Hepatocyte (in vitro differentiated cells): Measurements from ENCODE around the gene SDR42E2.

Experiments used
- EZH2 ChIP-seq: fragments of 200-600 bp; sonication (generic); IDR thresholded peaks from 2 replicates; pipeline ENCODE4 v1.6.1; 2016; ENCODE audit warnings: antibody characterized with exemption, mild to moderate bottlenecking, borderline replicate concordance
- TF ChIP-seq, protein P1 (sequence below): fragments of 200-600 bp; sonication (generic); IDR thresholded peaks from 2 replicates; pipeline ENCODE4 v1.5.1; 2016; ENCODE audit warnings: antibody characterized with exemption, mild to moderate bottlenecking; ENCODE audit not compliant: poor library complexity

DNA sequence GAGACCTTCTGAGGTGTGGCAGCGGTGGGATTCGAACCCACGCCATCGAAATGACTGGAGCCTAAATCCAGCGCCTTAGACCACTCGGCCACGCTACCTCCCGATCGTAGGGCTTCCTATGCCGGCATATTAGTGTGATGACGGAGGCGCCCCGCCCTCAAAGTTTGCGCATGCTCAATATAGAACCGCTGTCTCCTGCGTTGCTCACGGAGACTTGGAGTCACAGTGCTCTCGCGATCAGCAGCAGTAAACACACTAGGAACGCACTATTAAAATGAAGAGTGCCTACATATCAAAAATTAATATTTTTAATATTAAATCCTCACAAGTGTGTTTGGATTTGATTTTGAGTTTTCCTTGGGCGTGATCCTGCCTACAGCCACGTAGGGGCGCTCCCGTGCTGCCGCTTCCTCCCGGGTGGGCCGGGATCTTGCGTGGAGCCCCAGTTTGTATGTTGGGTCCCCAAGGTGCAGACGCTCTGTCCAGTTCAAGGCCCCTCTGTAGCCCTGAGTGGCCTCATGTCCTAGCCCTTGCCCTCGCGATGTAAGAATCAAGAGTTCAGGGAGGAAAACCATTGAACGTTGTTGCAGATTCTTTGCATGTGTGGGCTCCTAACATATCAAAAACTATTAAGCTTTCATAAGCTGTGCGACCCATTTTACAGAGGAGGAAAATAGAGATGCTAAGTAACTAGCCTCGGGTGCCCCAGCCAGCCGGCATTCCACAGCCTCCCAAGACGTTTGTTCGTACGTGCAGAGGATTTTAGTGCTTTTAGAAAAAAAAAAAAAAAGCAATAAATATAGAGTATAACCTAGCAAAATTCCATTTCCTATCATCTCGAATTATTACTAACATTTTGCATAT is 33.6 kb downstream of the SDR42E2 start:
- no peak for TF ChIP-seq EZH2
- TF ChIP-seq, protein P1, sequence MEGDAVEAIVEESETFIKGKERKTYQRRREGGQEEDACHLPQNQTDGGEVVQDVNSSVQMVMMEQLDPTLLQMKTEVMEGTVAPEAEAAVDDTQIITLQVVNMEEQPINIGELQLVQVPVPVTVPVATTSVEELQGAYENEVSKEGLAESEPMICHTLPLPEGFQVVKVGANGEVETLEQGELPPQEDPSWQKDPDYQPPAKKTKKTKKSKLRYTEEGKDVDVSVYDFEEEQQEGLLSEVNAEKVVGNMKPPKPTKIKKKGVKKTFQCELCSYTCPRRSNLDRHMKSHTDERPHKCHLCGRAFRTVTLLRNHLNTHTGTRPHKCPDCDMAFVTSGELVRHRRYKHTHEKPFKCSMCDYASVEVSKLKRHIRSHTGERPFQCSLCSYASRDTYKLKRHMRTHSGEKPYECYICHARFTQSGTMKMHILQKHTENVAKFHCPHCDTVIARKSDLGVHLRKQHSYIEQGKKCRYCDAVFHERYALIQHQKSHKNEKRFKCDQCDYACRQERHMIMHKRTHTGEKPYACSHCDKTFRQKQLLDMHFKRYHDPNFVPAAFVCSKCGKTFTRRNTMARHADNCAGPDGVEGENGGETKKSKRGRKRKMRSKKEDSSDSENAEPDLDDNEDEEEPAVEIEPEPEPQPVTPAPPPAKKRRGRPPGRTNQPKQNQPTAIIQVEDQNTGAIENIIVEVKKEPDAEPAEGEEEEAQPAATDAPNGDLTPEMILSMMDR: peak; percentile 99
